ENCODE data around the gene SHOC2. TPM values are rescaled to one million over a fixed set of nuclear protein-coding genes. Genes with fewer than 3 reads are reported as not detected.

The SHOC2 gene
- total and polyA plus RNA-seq, 2 of the 8 experiments (the other 6 are each of a cell fraction or from before 2014, with no cell fraction given) = 7.6 to 28.2 TPM

DNA sequence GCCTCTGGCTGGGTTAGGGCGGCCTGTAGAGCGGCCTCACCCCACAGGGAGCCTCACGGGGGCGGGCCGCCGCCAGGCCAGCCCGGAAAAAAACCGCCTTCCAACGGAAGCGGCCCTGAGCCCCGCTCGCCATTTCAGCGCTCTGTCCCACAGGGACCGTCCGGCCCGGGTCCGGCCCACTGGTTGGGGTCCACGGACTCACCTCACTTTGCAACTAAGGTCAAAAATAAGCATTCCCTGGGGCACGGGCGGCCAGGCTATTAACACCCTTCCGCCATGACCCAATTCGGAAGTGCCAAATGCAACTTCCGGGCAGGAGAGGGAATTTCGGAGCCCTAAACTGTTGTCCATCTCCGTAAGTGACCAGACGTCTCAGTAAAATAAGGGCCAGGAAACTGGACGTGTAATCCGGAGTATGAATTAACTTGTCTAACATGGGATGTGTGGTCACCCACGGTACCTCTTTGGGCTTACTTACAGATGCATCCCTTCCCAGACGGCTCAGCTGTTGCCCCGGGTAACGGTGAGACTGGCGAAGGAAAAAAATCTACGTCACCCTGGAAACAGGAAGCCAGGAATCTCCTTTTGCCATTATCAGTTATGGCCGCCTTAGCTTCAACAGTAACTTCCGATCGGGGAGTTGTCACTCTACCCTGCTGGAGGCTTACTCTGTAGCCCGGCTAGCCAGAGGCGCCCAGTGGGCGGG is 608 bp upstream of the SHOC2 start, which contains the start of gene BBIP1 (continued):
- TF ChIP-seq, protein P1, sequence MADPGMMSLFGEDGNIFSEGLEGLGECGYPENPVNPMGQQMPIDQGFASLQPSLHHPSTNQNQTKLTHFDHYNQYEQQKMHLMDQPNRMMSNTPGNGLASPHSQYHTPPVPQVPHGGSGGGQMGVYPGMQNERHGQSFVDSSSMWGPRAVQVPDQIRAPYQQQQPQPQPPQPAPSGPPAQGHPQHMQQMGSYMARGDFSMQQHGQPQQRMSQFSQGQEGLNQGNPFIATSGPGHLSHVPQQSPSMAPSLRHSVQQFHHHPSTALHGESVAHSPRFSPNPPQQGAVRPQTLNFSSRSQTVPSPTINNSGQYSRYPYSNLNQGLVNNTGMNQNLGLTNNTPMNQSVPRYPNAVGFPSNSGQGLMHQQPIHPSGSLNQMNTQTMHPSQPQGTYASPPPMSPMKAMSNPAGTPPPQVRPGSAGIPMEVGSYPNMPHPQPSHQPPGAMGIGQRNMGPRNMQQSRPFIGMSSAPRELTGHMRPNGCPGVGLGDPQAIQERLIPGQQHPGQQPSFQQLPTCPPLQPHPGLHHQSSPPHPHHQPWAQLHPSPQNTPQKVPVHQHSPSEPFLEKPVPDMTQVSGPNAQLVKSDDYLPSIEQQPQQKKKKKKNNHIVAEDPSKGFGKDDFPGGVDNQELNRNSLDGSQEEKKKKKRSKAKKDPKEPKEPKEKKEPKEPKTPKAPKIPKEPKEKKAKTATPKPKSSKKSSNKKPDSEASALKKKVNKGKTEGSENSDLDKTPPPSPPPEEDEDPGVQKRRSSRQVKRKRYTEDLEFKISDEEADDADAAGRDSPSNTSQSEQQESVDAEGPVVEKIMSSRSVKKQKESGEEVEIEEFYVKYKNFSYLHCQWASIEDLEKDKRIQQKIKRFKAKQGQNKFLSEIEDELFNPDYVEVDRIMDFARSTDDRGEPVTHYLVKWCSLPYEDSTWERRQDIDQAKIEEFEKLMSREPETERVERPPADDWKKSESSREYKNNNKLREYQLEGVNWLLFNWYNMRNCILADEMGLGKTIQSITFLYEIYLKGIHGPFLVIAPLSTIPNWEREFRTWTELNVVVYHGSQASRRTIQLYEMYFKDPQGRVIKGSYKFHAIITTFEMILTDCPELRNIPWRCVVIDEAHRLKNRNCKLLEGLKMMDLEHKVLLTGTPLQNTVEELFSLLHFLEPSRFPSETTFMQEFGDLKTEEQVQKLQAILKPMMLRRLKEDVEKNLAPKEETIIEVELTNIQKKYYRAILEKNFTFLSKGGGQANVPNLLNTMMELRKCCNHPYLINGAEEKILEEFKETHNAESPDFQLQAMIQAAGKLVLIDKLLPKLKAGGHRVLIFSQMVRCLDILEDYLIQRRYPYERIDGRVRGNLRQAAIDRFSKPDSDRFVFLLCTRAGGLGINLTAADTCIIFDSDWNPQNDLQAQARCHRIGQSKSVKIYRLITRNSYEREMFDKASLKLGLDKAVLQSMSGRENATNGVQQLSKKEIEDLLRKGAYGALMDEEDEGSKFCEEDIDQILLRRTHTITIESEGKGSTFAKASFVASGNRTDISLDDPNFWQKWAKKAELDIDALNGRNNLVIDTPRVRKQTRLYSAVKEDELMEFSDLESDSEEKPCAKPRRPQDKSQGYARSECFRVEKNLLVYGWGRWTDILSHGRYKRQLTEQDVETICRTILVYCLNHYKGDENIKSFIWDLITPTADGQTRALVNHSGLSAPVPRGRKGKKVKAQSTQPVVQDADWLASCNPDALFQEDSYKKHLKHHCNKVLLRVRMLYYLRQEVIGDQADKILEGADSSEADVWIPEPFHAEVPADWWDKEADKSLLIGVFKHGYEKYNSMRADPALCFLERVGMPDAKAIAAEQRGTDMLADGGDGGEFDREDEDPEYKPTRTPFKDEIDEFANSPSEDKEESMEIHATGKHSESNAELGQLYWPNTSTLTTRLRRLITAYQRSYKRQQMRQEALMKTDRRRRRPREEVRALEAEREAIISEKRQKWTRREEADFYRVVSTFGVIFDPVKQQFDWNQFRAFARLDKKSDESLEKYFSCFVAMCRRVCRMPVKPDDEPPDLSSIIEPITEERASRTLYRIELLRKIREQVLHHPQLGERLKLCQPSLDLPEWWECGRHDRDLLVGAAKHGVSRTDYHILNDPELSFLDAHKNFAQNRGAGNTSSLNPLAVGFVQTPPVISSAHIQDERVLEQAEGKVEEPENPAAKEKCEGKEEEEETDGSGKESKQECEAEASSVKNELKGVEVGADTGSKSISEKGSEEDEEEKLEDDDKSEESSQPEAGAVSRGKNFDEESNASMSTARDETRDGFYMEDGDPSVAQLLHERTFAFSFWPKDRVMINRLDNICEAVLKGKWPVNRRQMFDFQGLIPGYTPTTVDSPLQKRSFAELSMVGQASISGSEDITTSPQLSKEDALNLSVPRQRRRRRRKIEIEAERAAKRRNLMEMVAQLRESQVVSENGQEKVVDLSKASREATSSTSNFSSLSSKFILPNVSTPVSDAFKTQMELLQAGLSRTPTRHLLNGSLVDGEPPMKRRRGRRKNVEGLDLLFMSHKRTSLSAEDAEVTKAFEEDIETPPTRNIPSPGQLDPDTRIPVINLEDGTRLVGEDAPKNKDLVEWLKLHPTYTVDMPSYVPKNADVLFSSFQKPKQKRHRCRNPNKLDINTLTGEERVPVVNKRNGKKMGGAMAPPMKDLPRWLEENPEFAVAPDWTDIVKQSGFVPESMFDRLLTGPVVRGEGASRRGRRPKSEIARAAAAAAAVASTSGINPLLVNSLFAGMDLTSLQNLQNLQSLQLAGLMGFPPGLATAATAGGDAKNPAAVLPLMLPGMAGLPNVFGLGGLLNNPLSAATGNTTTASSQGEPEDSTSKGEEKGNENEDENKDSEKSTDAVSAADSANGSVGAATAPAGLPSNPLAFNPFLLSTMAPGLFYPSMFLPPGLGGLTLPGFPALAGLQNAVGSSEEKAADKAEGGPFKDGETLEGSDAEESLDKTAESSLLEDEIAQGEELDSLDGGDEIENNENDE (IDR thresholded peaks at IDR 0.05; ENCODE audit: insufficient replicate concordance, low read length) = no peak
- TF ChIP-seq RNF2 (IDR thresholded peaks at IDR 0.05; ENCODE audit: borderline replicate concordance, low read depth, low read length, missing control alignments, poor library complexity, severe bottlenecking) (no peak), FOSL1 (IDR thresholded peaks at IDR 0.05; ENCODE audit: insufficient read depth, low read depth, low read length) (no peak), EP300 (IDR thresholded peaks at IDR 0.05; ENCODE audit: borderline replicate concordance in 1 of 2, low read depth in 2 of 2, low read length in 2 of 2) (0 out of 3 replicates have a peak, but pooled peaks of 1 of the 2 experiments have one; percentile 11), CREB1 (IDR thresholded peaks at IDR 0.05) (peak; percentile 85), ASH2L (IDR thresholded peaks at IDR 0.05; ENCODE audit: low read length) (peak; percentile 84), SP2 (IDR thresholded peaks at IDR 0.05; ENCODE audit: low read length) (peak; percentile 83; the same call in 1 of the 2 replicates), POLR2A (IDR thresholded peaks at IDR 0.05; ENCODE audit: control extremely low read depth in 1 of 2, low read depth in 2 of 2, low read length in 2 of 2) (peak in 1 of 2 experiments; percentile 71; a peak in 2 of 3 replicates), KDM1A (IDR thresholded peaks at IDR 0.05; ENCODE audit: borderline replicate concordance, low read length) (no peak), TBP (IDR thresholded peaks at IDR 0.05; ENCODE audit: low read depth, low read length) (peak; percentile 58)

Data from H1 (cell line).